ENCODE data around the gene SCRT2. TPM values are rescaled to one million over a fixed set of nuclear protein-coding genes. Genes with fewer than 3 reads are reported as not detected.

The SCRT2 gene
- total RNA-seq, 4 donors from 2014 or later = not detected

DNA sequence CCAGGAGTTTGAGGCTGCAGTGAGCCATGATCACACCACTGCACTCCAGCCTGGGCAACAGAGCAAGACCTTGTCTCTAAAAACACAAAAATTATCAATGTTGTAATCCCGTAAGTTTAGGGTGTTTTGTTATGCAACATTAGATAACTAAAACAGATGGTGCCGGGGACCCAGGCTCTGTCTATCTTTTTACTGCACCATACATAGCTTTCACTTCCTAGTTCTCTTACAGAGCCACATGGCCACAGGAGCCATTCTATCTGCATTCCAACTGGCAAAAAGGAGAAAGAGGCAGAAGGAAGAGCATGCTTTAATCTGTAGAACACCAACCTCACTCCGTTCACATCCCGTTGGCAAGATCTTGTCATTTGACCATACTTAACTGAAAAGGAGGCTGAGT, 60.1 kb downstream of the SCRT2 start:
- no peak overlapping the region for H3K4me3 ChIP-seq
- peaks cover 0 to 79% (median 11%) of the 10 kb centered on the region in 4 donors for H3K27me3 ChIP-seq
- no peak for DNase-seq (ENCODE audit: extremely low spot score)
- TF ChIP-seq, protein P1, sequence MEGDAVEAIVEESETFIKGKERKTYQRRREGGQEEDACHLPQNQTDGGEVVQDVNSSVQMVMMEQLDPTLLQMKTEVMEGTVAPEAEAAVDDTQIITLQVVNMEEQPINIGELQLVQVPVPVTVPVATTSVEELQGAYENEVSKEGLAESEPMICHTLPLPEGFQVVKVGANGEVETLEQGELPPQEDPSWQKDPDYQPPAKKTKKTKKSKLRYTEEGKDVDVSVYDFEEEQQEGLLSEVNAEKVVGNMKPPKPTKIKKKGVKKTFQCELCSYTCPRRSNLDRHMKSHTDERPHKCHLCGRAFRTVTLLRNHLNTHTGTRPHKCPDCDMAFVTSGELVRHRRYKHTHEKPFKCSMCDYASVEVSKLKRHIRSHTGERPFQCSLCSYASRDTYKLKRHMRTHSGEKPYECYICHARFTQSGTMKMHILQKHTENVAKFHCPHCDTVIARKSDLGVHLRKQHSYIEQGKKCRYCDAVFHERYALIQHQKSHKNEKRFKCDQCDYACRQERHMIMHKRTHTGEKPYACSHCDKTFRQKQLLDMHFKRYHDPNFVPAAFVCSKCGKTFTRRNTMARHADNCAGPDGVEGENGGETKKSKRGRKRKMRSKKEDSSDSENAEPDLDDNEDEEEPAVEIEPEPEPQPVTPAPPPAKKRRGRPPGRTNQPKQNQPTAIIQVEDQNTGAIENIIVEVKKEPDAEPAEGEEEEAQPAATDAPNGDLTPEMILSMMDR (IDR thresholded peaks at IDR 0.05) = no peak
- TF ChIP-seq POLR2A (IDR thresholded peaks at IDR 0.05; ENCODE audit: low read depth) (no peak), POLR2AphosphoS5 (IDR thresholded peaks at IDR 0.05) (no peak), EP300 (IDR thresholded peaks at IDR 0.05) (no peak)
- H3K4me1 ChIP-seq = peaks cover 0 to 14% (median 11%) of the 10 kb centered on the region in 4 donors
- H3K36me3 ChIP-seq = no peaks in the 10 kb centered on the region
- H3K9me3 ChIP-seq = peaks cover 0 to 14% (median 9%) of the 10 kb centered on the region in 4 donors
- no peak overlapping the region for H3K27ac ChIP-seq (replicated peaks in 1 of 4)
- WGBS = 80% methylated on average over 4 of the region's 4 CpGs
- intact Hi-C loops (cut with DNase I) = no loop called here

GRCh38 chr20:611843-612185, 63.8 kb downstream of the SCRT2 start:
- Histone ChIP-seq H3K4me3 (peak overlapping the region in 1 of 4 donors; percentile 3), H3K4me1 (peaks cover 0 to 23% (median 20%) of the 10 kb centered on the region in 4 donors), H3K9me3 (no peaks in the 10 kb centered on the region), H3K36me3 (peaks cover 0 to 11% (median 0%) of the 10 kb centered on the region in 4 donors), H3K27ac (replicated peaks in 1 of 4) (no peak overlapping the region), H3K27me3 (peaks cover 0 to 82% (median 27%) of the 10 kb centered on the region in 4 donors)
- intact Hi-C loops (cut with DNase I) = no loop called here
- DNase-seq (ENCODE audit: extremely low spot score) = no peak
- TF ChIP-seq, protein P1 (IDR thresholded peaks at IDR 0.05) = no peak
- TF ChIP-seq POLR2AphosphoS5 (IDR thresholded peaks at IDR 0.05) = no peak
- no peak for TF ChIP-seq POLR2A (IDR thresholded peaks at IDR 0.05; ENCODE audit: low read depth)
- no peak for TF ChIP-seq EP300 (IDR thresholded peaks at IDR 0.05)
- 30% methylated on average over 7 of the region's 8 CpGs for WGBS

Other genes with a start within 250 kb of the SCRT2 start
- gene TBC1D20, start 213.3 kb downstream of the SCRT2 start, total RNA-seq = 10 to 100 TPM; 34.9 to 47.7 (median 41.7) TPM
- 10 to 100 TPM; 41.5 to 69.5 (median 53.6) TPM for gene CSNK2A1, start 132.0 kb downstream of the SCRT2 start, total RNA-seq
- 1 to 10 TPM; 2.3 to 5.7 (median 3.3) TPM for gene TCF15, start 65.5 kb downstream of the SCRT2 start, total RNA-seq
- 10 to 100 TPM; 37.0 to 58.2 (median 41.4) TPM for gene SRXN1, start 22.6 kb downstream of the SCRT2 start, total RNA-seq
- 1 to 10 TPM in 3 of 4 donors, not detected in 1; 1.5 to 2.2 (median 1.7) TPM for gene SLC52A3, start 92.7 kb upstream of the SCRT2 start, total RNA-seq
- gene FAM110A, start 157.9 kb upstream of the SCRT2 start, total RNA-seq = 1 to 10 TPM; 2.0 to 4.4 (median 3.2) TPM
- gene ANGPT4, start 240.5 kb upstream of the SCRT2 start, total RNA-seq = under 1 TPM in 3 of 4 donors, not detected in 1; under 0.01 to 0.46 (median 0.13) TPM

Data from esophagus muscularis mucosa (tissue), 4 donors.